A549 (cell line): ENCODE data around the gene APOBEC3C. TPM values are rescaled to one million over a fixed set of nuclear protein-coding genes. Genes with fewer than 3 reads are reported as not detected.
"Not testable (repeated sequence)": the region's sequence is repeated elsewhere in the genome, so short reads cannot be mapped to it uniquely, and the experiment has no call there.

Experiments
- ATAC-seq, 2 experiments: fragments of 200-7000 bp in 1 of 2; fragments of >200 bp in 1 of 2; cut with Nextera tagmentation in 1 of 2; cut with Tn5 transposase in 1 of 2; 3 replicates each; pipeline versions ENCODE4 v1.8.0 to v1.9.1; 2018 to 2020; ENCODE audit warnings: mild to moderate bottlenecking in 1 of 2, moderate library complexity in 1 of 2
- CTCF ChIA-PET: fragments of 300-600 bp; sonication (Branson Sonifier 250); formaldehyde crosslinking; extraction: SDS; loops from one replicate; lab custom pipeline; 2021; ENCODE audit warnings: antibody characterized with exemption, inconsistent platforms; lab: Yijun Ruan, JAX
- POLR2A ChIA-PET: fragments of 350-600 bp; formaldehyde crosslinking; extraction: SDS; loops from one replicate; lab custom pipeline; 2021; ENCODE audit warnings: antibody characterized with exemption, inconsistent platforms; lab: Yijun Ruan, JAX
- DNase-seq, 2 experiments: peaks; one replicate each; pipeline versions ENCODE4 v3.0.0 to v3.0.0-alpha.2; 2011 to 2016; ENCODE audit warnings: low read depth in 1 of 2, low spot score in 1 of 2
- FAIRE-seq: peaks from 2 replicates; lab custom pipeline; 2011; peaks lifted over from hg19 to GRCh38; lab: Jason Lieb, UNC
- H3K27ac ChIP-seq, 2 experiments: fragments of >200 bp; sonication (Bioruptor Twin); formaldehyde crosslinking; 3 replicates each; pipeline ENCODE4 v1.5.1; 2016 to 2017
- H3K4me1 ChIP-seq: fragments of >200 bp; sonication (Bioruptor Twin); formaldehyde crosslinking; 3 replicates; pipeline ENCODE4 v1.6.1; 2016
- H3K4me2 ChIP-seq: fragments of >200 bp; sonication (Bioruptor Twin); formaldehyde crosslinking; 3 replicates; pipeline ENCODE4 v1.6.1; 2016
- H3K4me3 ChIP-seq: fragments of >200 bp; sonication (Bioruptor Twin); formaldehyde crosslinking; 3 replicates; pipeline ENCODE4 v1.5.1; 2016
- H3K9me3 ChIP-seq: fragments of >200 bp; sonication (Bioruptor Twin); formaldehyde crosslinking; 3 replicates; pipeline ENCODE4 v1.6.1; 2016
- BCL3 ChIP-seq: fragments of >200 bp; sonication (Bioruptor Twin); formaldehyde crosslinking; IDR thresholded peaks from 3 replicates; pipeline ENCODE4 v1.6.1; 2016
- CHD4 ChIP-seq: fragments of 200-600 bp; sonication (generic); IDR thresholded peaks from 2 replicates; pipeline ENCODE4 v1.6.1; 2016; ENCODE audit warnings: antibody characterized with exemption, mild to moderate bottlenecking, borderline replicate concordance
- CTCF ChIP-seq: fragments of >200 bp; sonication (Bioruptor Twin); formaldehyde crosslinking; IDR thresholded peaks from 3 replicates; pipeline ENCODE4 v1.5.1; 2016
- EHMT2 ChIP-seq: fragments of 200-600 bp; sonication (generic); IDR thresholded peaks from 2 replicates; pipeline ENCODE4 v1.6.1; 2016; ENCODE audit warnings: antibody characterized with exemption, low read depth, mild to moderate bottlenecking, moderate library complexity
- ELK1 ChIP-seq: fragments of 150-350 bp; IDR thresholded peaks from 2 replicates; pipeline ENCODE4 v1.6.1; 2014; ENCODE audit warnings: low read depth, mild to moderate bottlenecking, low read length
- ESRRA ChIP-seq: fragments of 150-350 bp; IDR thresholded peaks from 2 replicates; pipeline ENCODE4 v1.6.1; 2014; ENCODE audit warnings: mild to moderate bottlenecking, low read length, borderline replicate concordance
- FOXS1 ChIP-seq: fragments of 250-450 bp; sonication (Bioruptor Pico); IDR thresholded peaks from 2 replicates; pipeline ENCODE4 v1.5.0; 2020; ENCODE audit warnings: mild to moderate bottlenecking, moderate library complexity
- GATA3 ChIP-seq: IDR thresholded peaks from 2 replicates; pipeline ENCODE4 v1.6.1; 2012; ENCODE audit warnings: borderline replicate concordance
- HOXA7 ChIP-seq: fragments of 250-450 bp; sonication (Bioruptor Pico); IDR thresholded peaks from 2 replicates; pipeline ENCODE4 v1.5.0; 2020; ENCODE audit warnings: mild to moderate bottlenecking, moderate library complexity
- KDM1A ChIP-seq: fragments of 200-600 bp; sonication (generic); IDR thresholded peaks from 2 replicates; pipeline ENCODE4 v1.6.1; 2016; ENCODE audit warnings: low read depth, mild to moderate bottlenecking
- POLR2A ChIP-seq: IDR thresholded peaks from 2 replicates; pipeline ENCODE4 v1.6.1; 2012; ENCODE audit warnings: mild to moderate bottlenecking, low read length
- REST ChIP-seq: fragments of 200-600 bp; sonication (generic); IDR thresholded peaks from 2 replicates; pipeline ENCODE4 v1.6.1; 2016; ENCODE audit warnings: antibody characterized with exemption, mild to moderate bottlenecking, moderate library complexity
- SMC3 ChIP-seq: fragments of >200 bp; sonication (Bioruptor Twin); formaldehyde crosslinking; IDR thresholded peaks from 3 replicates; pipeline ENCODE4 v1.6.1; 2018; ENCODE audit warnings: inconsistent platforms
- SREBF2 ChIP-seq: fragments of 450-650 bp; IDR thresholded peaks from 2 replicates; pipeline ENCODE4 v1.6.1; 2014; ENCODE audit warnings: mild to moderate bottlenecking, moderate library complexity
- WGBS: methylation state at CpG from one replicate; pipeline ENCODE4 v1.1.6; 2017; ENCODE audit errors: missing lambda C conversion rate; 5-methylcytosine and 5-hydroxymethylcytosine counted together
- polyA plus RNA-seq, 4 experiments: library from polyadenylated mRNA; depleted of rRNA in 3 of 4; stranded (reverse); fragments of >200 nt; fragmentation: RNase III in 1 of 4; extraction: RNeasy Plus Mini Kit Qiagen cat#74134 plus additional on column Dnase treatment in 1 of 4; gene quantifications; 2 replicates in 3 of 4; 3 replicates in 1 of 4; pipeline ENCODE4 v1.2.3, GENCODE V29; 2011 to 2017

The APOBEC3C gene
- polyA plus RNA-seq, 2 of the 4 experiments (the other 2 are of a cell fraction): 15.1 to 31.7 TPM

- no peak for TF ChIP-seq BCL3
- TF ChIP-seq SMC3: no peak
- no peak for TF ChIP-seq ELK1
These were observed 16.6 kb downstream of the APOBEC3C start (continued) for GRCh38 chr22:39030705-39031104.

- FAIRE-seq, H3K4me1 ChIP-seq, H3K9me3 ChIP-seq, H3K4me2 ChIP-seq, H3K27ac ChIP-seq, ATAC-seq, H3K4me3 ChIP-seq, DNase-seq, POLR2A ChIA-PET: not testable (repeated sequence)
- WGBS: 93% methylated on average over 8 of the region's 18 CpGs
- CTCF ChIA-PET: interaction anchor here (0.6 kb wide), 1 partner anchor 96 kb away, joined by 3 read pairs; no protein-coding TSS in a partner anchor
These were observed 17.6 kb downstream of the APOBEC3C start for GRCh38 chr22:39031434-39032295.

- H3K4me1 ChIP-seq, H3K27ac ChIP-seq, H3K4me2 ChIP-seq, FAIRE-seq, POLR2A ChIA-PET, DNase-seq, ATAC-seq, H3K9me3 ChIP-seq, H3K4me3 ChIP-seq: not testable (repeated sequence)
- WGBS: 78% methylated on average over 2 of the region's 2 CpGs
- CTCF ChIA-PET: interaction anchor here (0.6 to 1.0 kb wide), 2 partner anchors 34 to 61 kb away, joined by 3 read pairs; no protein-coding TSS in a partner anchor
These were observed 23.0 kb downstream of the APOBEC3C start for GRCh38 chr22:39037071-39037470.

- no peak overlapping the region for H3K4me3 ChIP-seq
- TF ChIP-seq SREBF2 (no peak), GATA3 (no peak), HOXA7 (no peak), EHMT2 (no peak), KDM1A (no peak), ESRRA (no peak), POLR2A (no peak), CTCF (no peak), REST (no peak), CHD4 (no peak), FOXS1 (CRISPR knock-in tag) (no peak)
- no peaks in the 10 kb centered on the region for H3K9me3 ChIP-seq
- no peak for ATAC-seq
- H3K4me1 ChIP-seq: 0 out of 3 replicates have a peak, but pooled peaks cover 6% of the 10 kb centered on the region
- no peak for DNase-seq
- FAIRE-seq: no peak
- H3K4me2 ChIP-seq: peak overlapping the region; percentile 61
- peak overlapping the region in 1 of 2 experiments; percentile 79; a peak in 1 of 6 replicates for H3K27ac ChIP-seq
- ChIA-PET POLR2A (no interaction called here), CTCF (interaction anchor here (1.1 kb wide), 1 partner anchor 30 kb away, joined by 3 read pairs; no protein-coding TSS in a partner anchor)
- WGBS: 87% methylated on average over 19 of the region's 19 CpGs
These were observed 25.5 kb downstream of the APOBEC3C start for GRCh38 chr22:39039306-39040126.

GRCh38 chr22:39040155-39040537 is 26.1 kb downstream of the APOBEC3C start:
- Histone ChIP-seq H3K4me3 (peak overlapping the region; percentile 25; the same call in 1 of the 3 replicates), H3K27ac (peak overlapping the region; percentile 50 to 79; a peak in 3 of 6 replicates), H3K4me2 (peak overlapping the region; percentile 61)
- POLR2A ChIA-PET, CTCF ChIA-PET, H3K4me1 ChIP-seq, DNase-seq, FAIRE-seq, H3K9me3 ChIP-seq: not testable (repeated sequence)
- peak in 1 of 2 experiments; percentile 21; a peak in 2 of 6 replicates for ATAC-seq
- WGBS: 54% methylated on average over 9 of the region's 14 CpGs
